Muscle of leg (tissue), 11 donors: Measurements from ENCODE around the gene SORD. TPM values are rescaled to one million over a fixed set of nuclear protein-coding genes. Genes with fewer than 3 reads are reported as not detected.
"Not testable (repeated sequence)": the region's sequence is repeated elsewhere in the genome, so short reads cannot be mapped to it uniquely, and the experiment has no call there.

Experiments
- DNase-seq: peaks from one replicate; pipeline ENCODE4 v3.0.0; 2013
- H3K27ac ChIP-seq: one replicate; pipeline ENCODE4 v1.5.1; 2013; ENCODE audit warnings: mild to moderate bottlenecking, low read length, control low read depth
- H3K27me3 ChIP-seq: one replicate; pipeline ENCODE4 v1.6.1; 2013; ENCODE audit warnings: low read length; ENCODE audit not compliant: control insufficient read depth, insufficient read depth
- H3K36me3 ChIP-seq: one replicate; pipeline ENCODE4 v1.6.1; 2013; ENCODE audit warnings: low read length; ENCODE audit not compliant: control insufficient read depth, insufficient read depth
- H3K4me1 ChIP-seq: one replicate; pipeline ENCODE4 v1.6.1; 2013; ENCODE audit warnings: low read length; ENCODE audit not compliant: control insufficient read depth, insufficient read depth
- H3K4me3 ChIP-seq: one replicate; pipeline ENCODE4 v1.5.1; 2013; ENCODE audit warnings: low read length, control low read depth
- H3K9me3 ChIP-seq: replicated peaks from 2 replicates; pipeline ENCODE4 v1.6.1; 2013; ENCODE audit warnings: low read depth, low read length; ENCODE audit not compliant: control insufficient read depth
- WGBS: methylation state at CpG from one replicate; pipeline ENCODE4 v1.1.5; 2013; ENCODE audit warnings: missing lambda C conversion rate; ENCODE audit not compliant: insufficient coverage; 5-methylcytosine and 5-hydroxymethylcytosine counted together
- polyA plus RNA-seq, 8 donors: library from polyadenylated mRNA; unstranded; fragments of 120-200 nt; gene quantifications; one replicate each; pipeline versions ENCODE4 v1.2.1 to v1.2.3, GENCODE V29; 2013; ENCODE audit warnings: inconsistent platforms in 1 of 8, low replicate concordance in 1 of 8; ENCODE audit not compliant: insufficient read length in 8 of 8, insufficient read depth in 1 of 8
- total RNA-seq: library from RNA; stranded (reverse); fragments of 120-200 nt; gene quantifications from one replicate; pipeline ENCODE4 v1.2.4, GENCODE V29; 2013

Gene SORD
- total and polyA plus RNA-seq, 9 donors, result 6.3 to 11.8 (median 8.2) TPM

DNA sequence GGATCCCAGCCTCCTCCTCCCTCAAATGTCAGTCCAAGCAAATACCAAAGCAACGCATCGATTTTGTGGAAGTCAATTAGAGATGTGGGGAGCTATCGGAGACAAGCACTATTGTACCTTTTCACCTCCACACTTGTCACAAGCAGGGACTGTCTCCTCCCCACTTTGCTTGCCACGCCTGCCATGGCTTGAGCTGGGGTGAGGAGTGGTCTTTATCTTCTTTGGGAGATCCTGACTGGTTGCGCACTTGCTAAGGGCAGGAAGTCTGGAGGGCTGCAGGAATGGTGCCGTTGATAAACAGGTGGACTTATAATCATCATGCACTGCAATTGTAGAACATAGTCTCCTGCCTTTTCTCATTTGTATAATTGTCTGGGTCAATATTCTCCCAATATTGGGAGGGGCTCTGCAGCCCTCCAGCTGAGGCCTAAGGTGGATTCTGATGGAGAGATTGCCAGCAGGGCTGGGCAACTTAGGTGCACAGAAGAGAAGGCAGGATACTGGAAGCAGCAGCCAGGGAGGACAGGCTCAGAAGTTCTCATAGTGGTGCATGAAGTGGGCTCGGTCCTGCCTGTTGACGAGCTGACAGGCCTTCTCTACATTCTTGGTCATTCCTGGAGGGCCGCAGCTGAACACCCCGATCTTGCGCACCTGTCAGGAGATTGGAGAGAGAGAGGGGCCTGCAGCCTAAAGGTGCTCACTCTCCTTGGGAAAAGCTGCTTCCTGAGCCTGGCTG lies 70.8 kb downstream of the SORD start:
- DNase-seq, result no peak
- Histone ChIP-seq H3K4me1 (no peaks in the 10 kb centered on the region), H3K27me3 (peaks cover 12% of the 10 kb centered on the region), H3K4me3 (no peak overlapping the region), H3K9me3 (no peaks in the 10 kb centered on the region), H3K27ac (no peak overlapping the region), H3K36me3 (no peaks in the 10 kb centered on the region)
- 81% methylated on average over 3 of the region's 11 CpGs for WGBS

DNA sequence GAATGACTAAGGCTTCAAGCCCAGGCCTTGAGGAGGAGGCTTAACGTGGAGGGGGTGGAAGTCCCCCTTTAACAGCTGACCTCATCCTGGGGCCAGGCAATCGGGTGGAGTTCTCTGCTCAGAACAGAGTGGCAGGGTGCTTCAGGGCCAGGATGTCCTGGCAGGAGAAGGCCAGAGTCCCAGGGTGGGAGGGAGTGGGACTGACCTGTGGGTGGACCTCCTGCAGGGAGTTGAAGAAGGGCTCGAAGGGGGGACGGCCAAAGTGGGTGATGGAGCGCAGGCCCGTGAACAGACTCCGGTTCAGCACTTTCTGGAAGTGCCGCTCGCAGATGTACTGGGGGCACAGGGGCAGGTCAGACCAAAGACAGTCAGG lies 71.3 kb downstream of the SORD start:
- H3K9me3 ChIP-seq, result no peaks in the 10 kb centered on the region
- H3K4me1 ChIP-seq, result no peaks in the 10 kb centered on the region
- no peak for DNase-seq
- no peaks in the 10 kb centered on the region for H3K36me3 ChIP-seq
- WGBS, result 63% methylated on average over 9 of the region's 9 CpGs
- no peak overlapping the region for H3K27ac ChIP-seq
- H3K27me3 ChIP-seq, result peaks cover 9% of the 10 kb centered on the region
- H3K4me3 ChIP-seq, result no peak overlapping the region

DNA sequence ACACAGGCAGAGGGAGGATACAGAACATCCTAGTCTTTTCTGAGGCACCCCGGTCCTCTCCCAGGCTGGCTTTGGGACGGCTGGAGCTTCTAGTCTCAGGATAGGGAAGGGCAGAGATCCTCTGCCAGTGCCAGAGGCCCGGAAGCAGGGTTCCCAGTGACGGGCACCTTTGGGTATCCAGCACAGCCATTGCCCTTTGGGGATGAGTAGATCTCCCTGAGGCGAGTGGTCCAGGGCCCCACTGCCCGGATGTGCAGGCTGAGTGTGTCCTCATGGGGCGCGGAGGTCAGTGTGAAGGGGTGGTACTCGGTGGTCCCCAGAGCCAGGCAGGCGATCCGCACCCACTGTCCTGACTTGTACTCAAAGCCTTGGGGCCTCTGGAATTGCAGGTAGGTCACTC lies 72.7 kb downstream of the SORD start:
- peaks cover 9% of the 10 kb centered on the region for H3K27me3 ChIP-seq
- no peaks in the 10 kb centered on the region for H3K36me3 ChIP-seq
- no peak for DNase-seq
- 79% methylated on average over 9 of the region's 11 CpGs for WGBS
- no peak overlapping the region for H3K4me3 ChIP-seq
- no peak overlapping the region for H3K27ac ChIP-seq
- no peaks in the 10 kb centered on the region for H3K9me3 ChIP-seq
- no peaks in the 10 kb centered on the region for H3K4me1 ChIP-seq

- Histone ChIP-seq H3K27me3 (peaks cover 8% of the 10 kb centered on the region), H3K9me3 (no peaks in the 10 kb centered on the region), H3K4me1 (no peaks in the 10 kb centered on the region), H3K27ac (no peak overlapping the region), H3K4me3 (no peak overlapping the region), H3K36me3 (no peaks in the 10 kb centered on the region)
- DNase-seq, result no peak
- 92% methylated on average over 4 of the region's 7 CpGs for WGBS
These were observed 74.5 kb downstream of the SORD start for GRCh38 chr15:45097466-45097865.

- H3K36me3 ChIP-seq, result no peaks in the 10 kb centered on the region
- H3K27me3 ChIP-seq, result peaks cover 9% of the 10 kb centered on the region
- 84% methylated on average over 20 of the region's 23 CpGs for WGBS
- DNase-seq, result no peak
- no peaks in the 10 kb centered on the region for H3K9me3 ChIP-seq
- H3K27ac ChIP-seq, result no peak overlapping the region
- H3K4me3 ChIP-seq, result no peak overlapping the region
- H3K4me1 ChIP-seq, result no peaks in the 10 kb centered on the region
These were observed 76.7 kb downstream of the SORD start for GRCh38 chr15:45099549-45100165.

DNA sequence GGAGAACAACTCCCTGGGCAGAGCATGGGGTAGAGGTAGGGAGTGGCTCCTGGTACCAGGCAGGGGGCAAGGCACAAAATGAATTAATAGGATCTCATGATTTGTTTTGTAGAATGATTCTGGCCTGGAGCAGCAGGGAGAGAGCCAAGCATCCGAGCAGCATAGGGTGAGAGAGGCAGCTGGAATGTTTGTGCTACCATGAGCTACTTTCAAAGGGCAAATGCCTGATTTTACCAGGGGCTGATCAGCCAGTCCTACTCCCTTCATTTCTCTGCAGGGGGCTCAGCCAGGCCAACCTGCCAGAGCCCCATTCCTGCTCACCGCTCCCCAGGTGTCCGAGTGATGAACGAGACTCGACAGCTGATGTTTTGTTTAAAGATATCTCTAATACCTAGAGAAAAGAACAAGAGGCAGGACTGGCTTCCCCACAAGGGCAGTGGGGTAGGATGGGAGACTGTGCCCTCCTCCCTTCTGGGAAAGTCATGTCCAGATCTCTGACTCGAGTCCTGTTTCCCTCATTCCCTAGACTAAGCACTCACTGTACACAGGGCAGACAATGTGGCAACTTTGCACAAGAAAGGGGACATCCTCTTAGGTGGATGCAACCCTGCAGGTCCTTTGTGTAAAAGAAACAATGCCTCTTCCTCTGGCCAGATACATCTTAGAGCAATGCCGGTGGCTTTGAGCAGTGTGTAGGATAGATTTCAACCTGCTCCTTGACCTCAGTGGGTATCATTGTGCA lies 78.1 kb downstream of the SORD start:
- DNase-seq, result no peak
- WGBS, result 33% methylated on average over 2 of the region's 7 CpGs
- H3K36me3 ChIP-seq, result no peaks in the 10 kb centered on the region
- no peak overlapping the region for H3K4me3 ChIP-seq
- H3K9me3 ChIP-seq, result no peaks in the 10 kb centered on the region
- H3K27me3 ChIP-seq, result peaks cover 14% of the 10 kb centered on the region
- no peaks in the 10 kb centered on the region for H3K4me1 ChIP-seq
- H3K27ac ChIP-seq, result no peak overlapping the region

DNA sequence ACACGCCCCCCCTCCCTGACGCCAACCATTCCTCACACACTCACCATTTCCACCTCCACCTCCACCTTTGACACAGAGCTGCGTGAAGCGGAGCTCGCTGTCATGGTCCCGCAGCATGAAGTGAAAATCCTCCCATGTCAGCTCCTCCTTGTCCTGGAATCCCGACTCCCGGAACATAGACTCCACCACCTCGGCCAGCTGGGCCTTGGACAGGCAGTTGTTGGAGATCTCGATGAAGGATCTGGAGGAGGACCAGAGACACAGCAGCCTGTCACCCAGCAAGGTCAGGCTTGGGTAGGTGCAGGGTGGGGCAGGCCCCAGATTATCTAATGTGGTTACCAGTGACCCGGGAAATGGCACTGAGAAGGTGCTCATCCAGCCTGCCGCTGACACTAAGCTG lies 78.8 kb downstream of the SORD start:
- no peaks in the 10 kb centered on the region for H3K36me3 ChIP-seq
- H3K4me1 ChIP-seq, result no peaks in the 10 kb centered on the region
- DNase-seq, result no peak
- no peak overlapping the region for H3K27ac ChIP-seq
- H3K9me3 ChIP-seq, result no peaks in the 10 kb centered on the region
- H3K4me3 ChIP-seq, result no peak overlapping the region
- WGBS, result 82% methylated on average over 10 of the region's 12 CpGs
- H3K27me3 ChIP-seq, result peaks cover 18% of the 10 kb centered on the region

DNA sequence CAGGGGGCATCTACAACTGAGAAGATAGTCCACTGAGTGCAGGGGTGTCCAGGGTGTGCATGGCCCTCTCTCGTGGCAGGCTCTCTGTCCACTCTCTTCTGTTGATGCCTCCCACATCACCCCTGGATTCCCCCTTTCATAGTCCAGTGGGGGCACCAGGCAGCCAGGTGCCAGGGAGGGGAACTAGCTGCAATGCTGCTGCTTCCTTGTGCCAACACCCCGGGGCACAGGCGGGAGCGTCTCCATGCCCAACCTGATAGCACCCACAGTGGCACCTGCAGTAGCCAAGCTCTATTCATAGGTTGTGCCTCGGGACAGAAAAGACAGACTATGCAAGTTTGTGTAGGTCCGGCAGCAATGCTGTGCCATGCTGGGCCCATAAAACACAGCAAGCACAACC lies 79.2 kb downstream of the SORD start:
- Histone ChIP-seq H3K36me3 (no peaks in the 10 kb centered on the region), H3K4me3 (no peak overlapping the region), H3K27ac (no peak overlapping the region), H3K27me3 (peaks cover 21% of the 10 kb centered on the region), H3K9me3 (no peaks in the 10 kb centered on the region), H3K4me1 (no peaks in the 10 kb centered on the region)
- 87% methylated on average over 4 of the region's 6 CpGs for WGBS
- no peak for DNase-seq

DNA sequence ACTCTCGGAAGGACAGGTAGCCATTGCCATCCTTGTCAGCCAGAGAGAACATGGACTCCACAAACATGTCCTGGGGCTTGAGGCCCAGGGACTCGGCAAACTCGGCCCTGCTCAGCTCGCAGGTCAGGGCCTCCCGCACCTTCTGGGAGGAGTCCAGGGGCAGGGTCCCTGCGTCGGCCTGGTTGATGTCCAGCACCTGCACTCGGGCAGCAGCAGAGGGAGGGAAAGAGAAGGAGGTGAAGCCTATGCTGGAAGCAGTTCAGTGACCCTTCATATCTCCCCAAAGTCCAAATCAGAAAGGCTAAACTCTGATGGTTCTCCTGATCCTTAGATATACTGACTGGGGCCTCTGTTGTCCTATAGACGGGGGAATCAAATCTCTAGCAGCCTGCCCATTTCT lies 81.2 kb downstream of the SORD start:
- not testable (repeated sequence) for H3K4me3 ChIP-seq, H3K27ac ChIP-seq, H3K4me1 ChIP-seq, H3K36me3 ChIP-seq, DNase-seq, H3K9me3 ChIP-seq
- WGBS, result 76% methylated on average over 8 of the region's 9 CpGs
- H3K27me3 ChIP-seq, result peaks cover 34% of the 10 kb centered on the region

DNA sequence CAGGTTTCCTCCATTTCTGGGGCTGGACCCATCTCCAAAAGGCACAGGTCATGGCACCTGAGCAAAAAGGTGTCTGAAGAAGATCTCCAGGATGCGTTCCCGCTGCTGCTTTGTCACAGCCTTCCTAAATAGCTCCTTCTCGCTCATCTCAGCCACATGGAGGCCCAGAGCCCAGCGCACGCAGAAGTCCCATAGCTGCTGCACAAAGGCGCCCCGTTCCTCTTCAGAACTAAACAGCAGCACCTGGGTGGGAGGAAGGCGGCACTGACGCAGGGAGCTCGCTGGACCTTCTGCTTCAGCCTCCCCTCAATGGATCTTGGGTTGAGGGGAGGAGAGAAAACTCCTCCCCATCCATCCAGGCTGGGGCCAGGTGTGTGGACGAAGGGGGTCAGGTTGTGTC lies 82.6 kb downstream of the SORD start:
- 93% methylated on average over 5 of the region's 11 CpGs for WGBS
- no peak overlapping the region for H3K4me3 ChIP-seq
- H3K36me3 ChIP-seq, result no peaks in the 10 kb centered on the region
- H3K9me3 ChIP-seq, result no peaks in the 10 kb centered on the region
- no peak for DNase-seq
- H3K27ac ChIP-seq, result no peak overlapping the region
- no peaks in the 10 kb centered on the region for H3K4me1 ChIP-seq
- H3K27me3 ChIP-seq, result peaks cover 48% of the 10 kb centered on the region
